Fibroblast of mammary gland (primary cell): ENCODE measurements around the gene CLSTN2.

Source experiments
- DNase-seq: peaks from one replicate; pipeline ENCODE4 v3.0.0-alpha.2; 2010; ENCODE audit warnings: low read depth
- H3K4me3 ChIP-seq: 2 replicates; pipeline ENCODE4 v1.5.1; 2011; ENCODE audit warnings: low read depth, mild to moderate bottlenecking, low read length, moderate library complexity; ENCODE audit not compliant: control insufficient read depth
- CTCF ChIP-seq: conservative IDR thresholded peaks from 2 replicates; pipeline ENCODE4 v1.5.1; 2011; ENCODE audit warnings: low read depth, low read length, inconsistent platforms; ENCODE audit not compliant: control insufficient read depth, insufficient read depth

The CLSTN2 gene

GRCh38 chr3:140436421-140436820, 501.4 kb downstream of the CLSTN2 start:
- H3K4me3 ChIP-seq, result no peak overlapping the region
- TF ChIP-seq CTCF, result no peak
- DNase-seq, result no peak

DNA sequence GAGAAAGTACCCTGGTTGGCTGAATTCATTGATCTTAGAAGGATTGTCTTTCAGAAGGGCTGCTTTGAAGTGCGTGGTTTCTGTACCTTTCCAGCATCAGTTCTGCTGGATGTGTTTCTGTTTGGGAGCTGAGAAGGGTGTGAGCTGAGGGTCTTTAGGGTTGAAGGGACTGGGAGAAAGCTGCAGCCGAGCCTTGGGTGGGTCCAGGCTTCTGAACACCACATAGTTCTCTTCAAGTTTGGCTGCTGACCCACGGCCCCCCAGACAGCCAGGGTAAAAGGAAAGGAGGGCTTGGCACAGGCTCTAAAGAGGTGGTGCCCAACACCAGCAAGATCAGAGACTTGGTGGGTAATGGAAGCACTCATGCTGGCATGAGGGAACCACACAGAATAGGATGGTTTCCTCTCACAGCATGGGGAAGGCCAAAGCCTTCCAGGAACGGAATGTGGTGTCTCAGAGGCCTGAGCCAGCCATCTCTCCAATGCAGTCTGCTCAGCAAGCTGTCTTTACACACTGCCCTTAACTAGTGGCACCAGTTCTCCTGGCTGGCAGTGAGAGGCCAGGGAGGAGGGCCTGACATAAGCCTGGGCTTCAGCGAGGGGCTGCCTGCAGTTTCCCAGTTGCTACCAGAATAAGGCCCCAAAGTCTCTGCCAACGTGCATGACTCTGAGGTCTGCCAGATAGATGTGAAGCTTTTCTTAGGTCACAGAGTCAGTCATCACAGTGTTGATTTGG, 503.9 kb downstream of the CLSTN2 start:
- no peak overlapping the region for H3K4me3 ChIP-seq
- no peak for TF ChIP-seq CTCF
- DNase-seq, result no peak

GRCh38 chr3:140439527-140439926, 504.5 kb downstream of the CLSTN2 start:
- DNase-seq, result no peak
- no peak for TF ChIP-seq CTCF

GRCh38 chr3:140440446-140440845, 505.5 kb downstream of the CLSTN2 start:
- DNase-seq, result no peak
- no peak overlapping the region for H3K4me3 ChIP-seq

More at GRCh38 chr3:140439527-140439926, 504.5 kb downstream of the CLSTN2 start:
- H3K4me3 ChIP-seq, result no peak overlapping the region

GRCh38 chr3:140441006-140441405, 506.0 kb downstream of the CLSTN2 start:
- TF ChIP-seq CTCF, result no peak
- peak; percentile 83 for DNase-seq
- no peak overlapping the region for H3K4me3 ChIP-seq

More at GRCh38 chr3:140440446-140440845, 505.5 kb downstream of the CLSTN2 start:
- TF ChIP-seq CTCF, result no peak

GRCh38 chr3:140442621-140443020, 507.6 kb downstream of the CLSTN2 start:
- no peak for TF ChIP-seq CTCF
- DNase-seq, result peak; percentile 29
- H3K4me3 ChIP-seq, result no peak overlapping the region

DNA sequence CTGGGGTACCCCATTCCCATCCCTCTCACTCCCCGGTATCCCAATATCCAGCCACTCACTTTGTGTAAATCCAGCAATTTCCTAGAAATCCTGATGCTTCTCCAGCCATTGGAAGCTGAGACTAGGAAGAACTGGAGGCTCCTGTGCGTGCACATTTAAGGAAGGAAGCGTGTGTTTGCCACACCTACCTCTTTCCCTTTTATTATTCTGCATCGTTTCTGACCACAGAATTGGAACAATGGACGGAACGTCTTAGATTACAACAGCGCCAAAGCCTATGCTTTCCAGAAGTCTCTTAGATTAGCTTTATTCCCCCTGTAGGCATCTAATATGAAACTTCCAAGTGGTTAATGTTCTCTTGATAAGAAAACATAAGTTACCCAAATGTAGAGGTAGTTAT, 508.1 kb downstream of the CLSTN2 start:
- no peak for TF ChIP-seq CTCF
- DNase-seq, result no peak
- H3K4me3 ChIP-seq, result no peak overlapping the region
